GM10266 (cell line): ENCODE results near the gene FNIP2.
A peak's percentile ranks its signal among the peaks of the same experiment; 100 is the strongest.

Experiments used
- DNase-seq: peaks from one replicate; pipeline ENCODE4 v3.0.0; 2012; ENCODE audit errors: extremely low spot score
- CTCF ChIP-seq: IDR thresholded peaks from 2 replicates; pipeline ENCODE4 v1.5.1; 2012; ENCODE audit warnings: mild to moderate bottlenecking, low read depth; ENCODE audit not compliant: control insufficient read depth, insufficient read depth; ENCODE audit errors: missing control alignments

Gene FNIP2

GRCh38 chr4:158768555-158769174 lies at the start of gene FNIP2:
Gene FNIP2, plus strand, starts transcription at chr4:158769026. Its CDS starts 187 bp downstream, at chr4:158769213.
- DNase-seq: peak; percentile 89
- no peak for TF ChIP-seq CTCF

DNA sequence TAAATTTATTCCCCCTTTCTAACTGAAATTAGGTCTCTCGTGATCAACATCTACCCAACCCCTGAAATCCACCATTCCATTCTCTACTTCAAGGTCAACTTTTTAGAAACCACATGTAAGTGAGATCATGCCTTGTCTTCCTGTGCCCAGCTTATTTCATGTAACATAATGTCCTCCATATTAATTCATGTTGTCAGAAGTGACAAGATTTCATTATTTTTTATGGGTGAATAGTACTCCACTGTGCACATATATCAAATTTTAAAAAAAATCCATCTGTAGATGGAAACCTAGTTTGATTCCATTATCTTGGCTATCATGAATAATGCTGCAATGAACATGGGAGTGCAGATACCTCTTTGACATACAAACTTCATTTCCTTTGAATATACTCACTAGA lies 47.1 kb upstream of the FNIP2 start:
- no peak for DNase-seq
- TF ChIP-seq CTCF: no peak

GRCh38 chr4:158722291-158722916 lies 46.4 kb upstream of the FNIP2 start:
- no peak for DNase-seq

GRCh38 chr4:158722917-158723793 lies 45.7 kb upstream of the FNIP2 start, which contains the start of gene PPID:
Gene PPID, minus strand, starts transcription at chr4:158723396. Its CDS starts 108 bp downstream, at chr4:158723288.
- peak; percentile 80 for DNase-seq
- TF ChIP-seq CTCF: peak; percentile 0

More at GRCh38 chr4:158722291-158722916, 46.4 kb upstream of the FNIP2 start:
- no peak for TF ChIP-seq CTCF

DNA sequence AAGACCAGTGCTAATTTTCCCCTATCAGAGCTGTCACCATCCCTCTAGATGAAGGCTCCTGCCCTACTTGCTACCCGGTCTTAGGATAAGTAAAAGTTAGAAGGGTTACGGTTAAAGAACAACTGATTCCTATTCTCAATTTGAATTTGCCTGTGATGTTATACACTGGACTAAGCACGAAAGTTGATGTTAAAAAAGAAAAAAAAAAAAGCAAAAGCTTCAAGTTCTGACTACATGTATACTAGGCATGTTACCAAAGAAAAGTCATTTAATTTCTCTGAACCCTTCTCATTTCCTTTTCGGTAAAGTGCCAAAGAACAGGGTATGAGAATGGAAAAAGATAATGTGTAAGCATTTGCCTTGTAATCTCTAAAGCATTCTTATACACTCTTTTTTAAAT lies 44.2 kb upstream of the FNIP2 start:
- DNase-seq: no peak
- TF ChIP-seq CTCF: no peak

DNA sequence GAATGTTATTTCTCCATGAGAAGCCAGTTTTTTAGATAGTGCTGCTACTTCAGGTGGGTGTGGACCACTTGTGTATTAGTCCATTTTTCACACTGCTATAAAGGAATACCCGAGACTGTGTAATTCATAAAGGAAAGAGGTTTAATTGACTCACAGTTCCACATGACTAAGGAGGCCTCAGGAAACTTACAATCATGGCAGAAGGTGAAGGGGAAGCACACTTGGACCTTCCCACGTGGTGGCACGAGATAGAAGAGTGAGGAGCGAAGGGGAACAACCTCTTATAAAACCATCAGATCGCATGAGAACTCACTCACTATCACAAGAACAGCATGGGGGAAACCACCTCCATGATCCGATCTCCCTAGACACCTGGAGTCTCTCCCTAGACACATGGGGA lies 42.2 kb upstream of the FNIP2 start:
- no peak for DNase-seq
- no peak for TF ChIP-seq CTCF

GRCh38 chr4:158728236-158728635 lies 40.6 kb upstream of the FNIP2 start:
- no peak for DNase-seq
- no peak for TF ChIP-seq CTCF
